ENCODE measurements around the gene FAM9C. TPM values are rescaled to one million over a fixed set of nuclear protein-coding genes. Genes with fewer than 3 reads are reported as not detected.
"Not testable (repeated sequence)": the region's sequence is repeated elsewhere in the genome, so short reads cannot be mapped to it uniquely, and the experiment has no call there.

FAM9C gene
- total RNA-seq, 4 donors from 2014 or later: 0.57 to 1.6 TPM; not detected in 2

DNA sequence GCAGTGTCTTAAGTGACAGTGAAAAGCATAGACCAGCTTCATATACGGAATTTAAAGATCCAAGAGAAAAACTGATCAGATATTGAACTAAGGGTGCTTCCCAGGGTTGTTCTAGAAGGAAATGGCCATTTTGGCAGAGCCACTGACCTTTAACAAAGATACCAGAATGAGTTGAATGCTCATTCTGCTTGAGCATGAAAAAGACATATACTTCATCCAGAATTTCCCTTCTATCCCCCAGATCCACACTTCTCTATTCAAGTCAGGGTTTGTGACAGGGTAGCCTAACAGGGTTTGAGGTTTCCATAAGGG lies 45.6 kb upstream of the FAM9C start:
- Histone ChIP-seq H3K27ac (peak overlapping the region; percentile 72 to 79 (median 77)), H3K36me3 (no peaks in the 10 kb centered on the region), H3K27me3 (no peaks in the 10 kb centered on the region), H3K4me1 (peaks cover 0 to 6% (median 2%) of the 10 kb centered on the region in 4 donors), H3K9me3 (no peaks in the 10 kb centered on the region), H3K4me3 (no peak overlapping the region)
- no peak for DNase-seq
- TF ChIP-seq POLR2A (IDR thresholded peaks at IDR 0.05): no peak
- TF ChIP-seq, protein P1, sequence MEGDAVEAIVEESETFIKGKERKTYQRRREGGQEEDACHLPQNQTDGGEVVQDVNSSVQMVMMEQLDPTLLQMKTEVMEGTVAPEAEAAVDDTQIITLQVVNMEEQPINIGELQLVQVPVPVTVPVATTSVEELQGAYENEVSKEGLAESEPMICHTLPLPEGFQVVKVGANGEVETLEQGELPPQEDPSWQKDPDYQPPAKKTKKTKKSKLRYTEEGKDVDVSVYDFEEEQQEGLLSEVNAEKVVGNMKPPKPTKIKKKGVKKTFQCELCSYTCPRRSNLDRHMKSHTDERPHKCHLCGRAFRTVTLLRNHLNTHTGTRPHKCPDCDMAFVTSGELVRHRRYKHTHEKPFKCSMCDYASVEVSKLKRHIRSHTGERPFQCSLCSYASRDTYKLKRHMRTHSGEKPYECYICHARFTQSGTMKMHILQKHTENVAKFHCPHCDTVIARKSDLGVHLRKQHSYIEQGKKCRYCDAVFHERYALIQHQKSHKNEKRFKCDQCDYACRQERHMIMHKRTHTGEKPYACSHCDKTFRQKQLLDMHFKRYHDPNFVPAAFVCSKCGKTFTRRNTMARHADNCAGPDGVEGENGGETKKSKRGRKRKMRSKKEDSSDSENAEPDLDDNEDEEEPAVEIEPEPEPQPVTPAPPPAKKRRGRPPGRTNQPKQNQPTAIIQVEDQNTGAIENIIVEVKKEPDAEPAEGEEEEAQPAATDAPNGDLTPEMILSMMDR (IDR thresholded peaks at IDR 0.05): no peak

DNA sequence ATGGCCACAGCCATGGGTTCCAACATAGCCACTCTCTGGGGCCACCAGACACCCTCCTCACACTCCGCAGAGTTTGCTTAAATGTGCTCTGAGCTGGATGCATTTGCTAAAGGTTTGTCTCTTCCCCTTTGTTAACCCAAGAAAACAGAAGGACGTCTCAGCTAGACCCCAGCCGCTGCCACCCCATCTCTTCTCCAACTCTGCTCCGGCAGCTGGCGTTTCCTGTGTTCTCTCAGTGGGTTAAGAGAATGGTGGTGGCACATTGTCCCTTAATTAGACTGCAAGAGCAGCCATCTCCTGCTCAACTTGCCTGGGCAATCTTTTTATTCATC lies 43.7 kb upstream of the FAM9C start:
- Histone ChIP-seq H3K4me3 (no peak overlapping the region), H3K4me1 (peaks cover 0 to 6% (median 0%) of the 10 kb centered on the region in 4 donors), H3K9me3 (no peaks in the 10 kb centered on the region), H3K27me3 (no peaks in the 10 kb centered on the region), H3K27ac (peak overlapping the region; percentile 41 to 77 (median 66)), H3K36me3 (no peaks in the 10 kb centered on the region)
- peak in 1 of 3 donors; percentile 48 for DNase-seq
- TF ChIP-seq POLR2A (IDR thresholded peaks at IDR 0.05): no peak
- TF ChIP-seq, protein P1 (IDR thresholded peaks at IDR 0.05): no peak

DNA sequence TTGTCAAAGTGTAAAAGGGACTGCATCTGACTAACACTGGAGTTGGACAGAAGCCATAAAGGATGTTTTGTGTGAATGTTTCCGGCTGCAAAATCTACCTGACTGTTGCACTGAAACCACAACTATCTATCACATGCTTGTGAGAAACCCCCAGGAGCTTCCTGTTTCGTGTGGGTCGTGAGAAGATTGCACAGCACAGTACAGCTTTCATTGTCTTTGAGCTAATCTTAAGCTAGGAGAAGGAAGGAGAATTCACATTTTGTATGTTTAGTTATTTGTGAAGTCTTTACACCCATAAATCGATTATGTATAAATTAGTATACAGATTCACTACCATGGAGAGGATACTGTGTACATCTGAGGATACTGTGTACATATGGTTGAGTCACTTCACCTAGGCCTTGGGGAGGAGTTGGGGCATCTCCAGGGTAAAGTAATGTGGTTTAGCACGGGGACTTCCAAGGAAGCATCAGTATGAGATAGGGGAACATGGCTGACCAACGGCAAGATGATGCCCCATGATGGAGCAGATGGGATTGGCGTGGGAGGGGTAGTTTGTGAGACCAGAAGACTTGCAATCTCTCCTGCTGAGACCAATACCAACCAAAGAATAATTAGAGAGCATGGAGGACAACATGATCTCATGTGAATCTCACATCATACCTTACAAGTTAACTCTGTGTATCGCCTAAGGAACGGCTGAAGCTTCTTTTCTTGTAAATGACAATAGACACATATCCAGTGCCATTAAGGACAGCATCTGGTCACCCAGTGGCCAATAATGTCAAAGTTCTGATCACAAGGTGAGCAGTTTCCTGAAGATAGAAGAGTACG lies 43.1 kb upstream of the FAM9C start:
- peak in 2 of 3 donors; percentile 82 to 86 for DNase-seq
- no peaks in the 10 kb centered on the region for H3K27me3 ChIP-seq
- H3K27ac ChIP-seq: peak overlapping the region; percentile 41 to 77 (median 66)
- H3K4me1 ChIP-seq: peaks cover 0 to 6% (median 0%) of the 10 kb centered on the region in 4 donors
- no peaks in the 10 kb centered on the region for H3K9me3 ChIP-seq
- H3K4me3 ChIP-seq: no peak overlapping the region
- H3K36me3 ChIP-seq: no peaks in the 10 kb centered on the region
- TF ChIP-seq, protein P1 (IDR thresholded peaks at IDR 0.05): no peak
- TF ChIP-seq POLR2A (IDR thresholded peaks at IDR 0.05): no peak

DNA sequence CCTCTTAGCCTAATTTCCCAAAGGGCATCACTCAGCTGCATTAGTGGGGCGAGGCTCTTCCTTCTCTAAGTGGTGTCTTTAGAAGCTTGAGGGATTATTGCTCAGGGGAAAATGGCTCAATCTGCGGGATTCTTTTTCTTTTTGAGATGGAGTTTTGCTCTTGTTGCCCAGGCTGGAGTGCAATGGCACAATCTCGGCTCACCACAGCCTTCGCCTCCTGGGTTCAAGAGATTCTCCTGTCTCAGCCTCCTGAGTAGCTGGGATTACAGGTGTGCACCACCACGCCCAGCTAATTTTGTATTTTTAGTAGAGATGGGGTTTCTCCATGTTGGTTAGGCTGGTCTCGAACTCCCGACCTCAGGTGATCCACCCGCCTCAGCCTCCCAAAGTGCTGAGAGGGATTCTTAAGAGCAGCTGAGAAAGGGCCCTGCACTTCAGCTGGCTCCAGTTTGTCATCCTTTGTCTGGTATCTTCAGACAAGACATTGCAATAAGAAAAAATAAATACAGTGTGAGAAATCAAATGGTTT lies 42.4 kb upstream of the FAM9C start:
- peak overlapping the region; percentile 39 to 77 (median 50) for H3K27ac ChIP-seq
- H3K36me3 ChIP-seq, H3K27me3 ChIP-seq, H3K9me3 ChIP-seq, H3K4me3 ChIP-seq, H3K4me1 ChIP-seq, DNase-seq: not testable (repeated sequence)

DNA sequence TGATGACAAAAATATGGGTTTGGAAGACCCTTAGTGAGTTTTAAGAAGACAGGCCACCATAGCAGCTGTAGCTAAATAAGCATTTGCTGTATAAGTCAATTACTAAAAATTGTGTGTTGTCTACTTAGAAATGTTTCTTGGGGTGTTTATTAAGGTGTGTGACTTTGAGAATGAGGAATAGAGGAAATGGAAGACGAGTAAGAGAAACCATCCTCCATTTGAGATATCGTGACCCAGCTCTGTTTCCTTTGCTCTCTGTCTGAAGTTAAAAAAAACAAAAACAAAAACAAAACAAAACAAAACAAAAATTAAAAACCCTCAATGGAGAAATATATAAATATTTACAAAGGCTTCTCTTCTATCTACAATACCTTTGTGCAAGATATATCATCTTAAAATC lies 41.7 kb upstream of the FAM9C start:
- no peak overlapping the region for H3K4me3 ChIP-seq
- H3K9me3 ChIP-seq: no peaks in the 10 kb centered on the region
- no peaks in the 10 kb centered on the region for H3K36me3 ChIP-seq
- DNase-seq: no peak
- TF ChIP-seq POLR2A (IDR thresholded peaks at IDR 0.05): no peak
- TF ChIP-seq, protein P1 (IDR thresholded peaks at IDR 0.05): no peak
- peak overlapping the region; percentile 28 to 77 (median 49) for H3K27ac ChIP-seq
- peaks cover 0 to 6% (median 0%) of the 10 kb centered on the region in 4 donors for H3K4me1 ChIP-seq
- no peaks in the 10 kb centered on the region for H3K27me3 ChIP-seq

DNA sequence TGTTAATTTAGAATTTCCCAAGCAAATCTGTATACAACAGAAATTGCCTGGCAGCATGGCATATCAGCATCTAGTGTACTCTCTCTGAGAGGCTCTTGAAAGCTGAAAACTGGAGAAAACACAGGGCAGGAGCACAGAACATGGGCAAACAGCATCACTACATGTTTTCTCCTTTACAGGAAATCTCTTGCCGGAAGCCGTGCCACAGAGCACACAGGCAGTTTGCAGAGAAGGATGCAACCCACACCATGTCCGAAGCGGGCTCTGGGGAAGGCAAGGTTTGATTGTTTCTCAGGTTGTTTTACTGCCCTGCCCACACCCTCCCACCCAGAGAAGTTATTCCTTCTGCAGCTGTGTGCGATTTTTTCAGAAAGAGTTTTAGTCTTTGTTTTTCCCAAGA lies 41.1 kb upstream of the FAM9C start:
- Histone ChIP-seq H3K9me3 (no peaks in the 10 kb centered on the region), H3K36me3 (no peaks in the 10 kb centered on the region), H3K4me1 (peaks cover 0 to 6% (median 2%) of the 10 kb centered on the region in 4 donors), H3K27me3 (no peaks in the 10 kb centered on the region), H3K4me3 (no peak overlapping the region), H3K27ac (peak overlapping the region; percentile 28 to 77 (median 49))
- peak in 2 of 3 donors; percentile 71 to 81 for DNase-seq
- TF ChIP-seq POLR2A (IDR thresholded peaks at IDR 0.05): no peak
- TF ChIP-seq, protein P1 (IDR thresholded peaks at IDR 0.05): no peak

All from Peyer's patch (tissue), 4 donors.